ENCODE data around the gene DAGLA.

The DAGLA gene

GRCh38 chr11:61768376-61769076 lies 88.3 kb downstream of the DAGLA start:
- FAIRE-seq, result no peak

DNA sequence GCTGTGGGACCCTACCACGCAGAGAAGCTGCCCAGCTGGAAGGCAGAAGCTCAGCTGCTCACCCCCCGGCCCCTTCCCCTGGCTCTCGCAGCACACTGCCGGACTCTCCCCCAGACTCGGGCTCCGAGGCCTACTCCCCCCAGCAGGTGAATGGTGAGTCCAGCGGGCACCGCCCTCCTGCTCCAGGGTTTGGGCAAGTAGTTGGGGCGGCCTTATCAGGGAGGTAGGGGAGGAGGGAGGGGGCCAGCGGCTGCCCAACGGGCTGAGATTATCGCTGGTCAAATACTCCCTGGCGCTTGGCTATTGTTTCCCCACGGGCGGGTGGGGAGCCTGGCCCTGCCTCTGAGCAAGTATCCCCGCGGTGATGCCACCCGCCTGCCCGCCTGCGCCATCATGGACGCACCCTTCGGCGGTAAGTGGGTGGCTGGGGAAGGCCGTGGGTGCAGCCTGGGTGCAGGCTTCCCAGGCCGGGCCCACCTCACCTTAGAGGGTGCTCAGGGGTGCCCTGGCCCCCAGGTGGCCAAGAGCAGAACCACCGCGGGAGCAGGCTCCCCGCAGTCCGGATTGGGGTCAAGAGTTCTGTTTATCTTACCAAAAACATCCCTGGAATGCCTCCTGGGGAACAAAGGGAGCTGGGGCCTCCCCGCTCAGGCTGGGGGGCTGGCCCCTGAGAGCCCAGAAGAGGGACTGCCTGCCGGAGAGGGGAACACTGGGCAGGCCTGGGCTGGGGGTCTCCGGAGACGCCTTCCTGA lies 89.2 kb downstream of the DAGLA start:
- no peak for FAIRE-seq

DNA sequence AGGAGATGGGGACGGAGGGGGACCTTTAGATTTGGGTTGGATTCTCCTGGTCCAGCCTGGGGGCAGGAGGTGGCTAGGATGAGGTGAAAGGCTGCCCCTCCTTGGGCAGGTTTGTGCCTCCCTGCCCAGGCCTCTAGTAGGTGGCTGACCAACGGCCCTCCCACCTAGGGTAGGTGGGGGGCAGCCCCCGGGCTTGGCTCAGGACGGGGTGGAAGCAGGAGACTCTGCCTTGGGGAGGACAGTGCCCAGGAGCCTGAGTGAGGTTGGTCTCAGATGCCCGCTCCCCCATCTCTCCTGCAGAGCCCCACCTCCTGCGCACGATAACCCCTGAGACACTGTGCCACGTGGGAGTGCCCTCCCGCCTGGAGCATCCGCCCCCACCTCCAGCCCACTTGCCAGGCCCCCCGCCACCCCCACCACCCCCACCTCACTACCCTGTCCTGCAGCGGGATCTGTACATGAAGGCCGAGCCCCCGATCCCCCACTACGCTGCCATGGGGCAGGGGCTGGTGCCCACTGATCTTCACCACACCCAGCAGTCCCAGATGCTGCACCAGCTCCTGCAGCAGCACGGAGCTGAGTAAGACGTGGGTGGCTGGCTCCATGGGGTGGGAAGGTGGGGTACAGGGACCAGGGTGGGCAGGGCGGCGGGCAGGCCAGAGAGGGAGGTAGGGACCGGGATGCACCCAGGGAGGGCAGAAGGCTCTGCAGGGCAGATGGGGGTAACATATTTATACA lies 89.9 kb downstream of the DAGLA start:
- FAIRE-seq, result no peak

- no peak for FAIRE-seq
Measured at GRCh38 chr11:61771195-61771894, 91.2 kb downstream of the DAGLA start.

DNA sequence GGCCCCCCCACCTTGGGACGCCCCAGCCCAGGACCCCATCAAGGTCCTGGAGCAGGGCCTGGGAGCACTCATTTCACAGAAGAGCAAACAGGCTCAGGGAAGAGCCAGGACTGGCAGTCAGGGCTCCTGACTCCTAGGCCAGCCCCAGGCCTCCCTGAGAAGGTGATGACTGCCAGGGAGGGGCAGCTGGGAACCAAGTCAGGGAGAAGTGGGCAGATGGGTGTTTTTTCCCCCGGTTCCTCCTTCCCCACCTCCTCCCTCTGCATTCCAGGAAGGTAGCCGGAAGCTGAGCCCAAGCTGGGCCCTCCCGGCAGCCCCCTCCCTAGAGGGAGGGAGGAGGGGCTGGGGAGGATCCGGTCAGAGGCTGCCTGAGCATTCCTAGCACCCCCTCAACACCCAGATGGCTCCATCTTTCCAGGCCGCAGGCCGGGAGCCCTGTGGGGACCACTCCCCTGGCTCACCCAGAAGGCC lies 91.8 kb downstream of the DAGLA start:
- no peak for FAIRE-seq

DNA sequence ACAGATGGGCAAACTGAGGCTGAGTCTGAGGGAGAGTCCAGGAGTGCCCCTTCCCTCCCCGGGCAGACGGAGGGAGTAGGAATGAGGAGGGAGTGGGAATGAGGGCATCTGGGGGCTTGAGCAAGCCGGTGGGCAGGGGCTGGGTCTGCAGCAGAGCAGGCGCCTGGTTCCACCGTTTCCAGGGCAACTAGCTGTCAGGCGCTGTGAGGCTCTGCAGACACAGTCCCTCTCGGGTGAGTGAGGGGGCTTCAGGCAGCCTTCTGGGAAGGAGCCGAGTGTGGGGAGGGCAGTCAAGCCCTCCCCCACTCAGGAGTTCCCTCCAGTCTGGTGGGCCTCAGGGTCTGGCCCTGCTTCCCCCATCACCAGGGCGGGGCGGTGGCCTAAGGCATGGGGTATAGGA lies 93.2 kb downstream of the DAGLA start:
- FAIRE-seq, result no peak

- FAIRE-seq, result no peak
Measured at GRCh38 chr11:61773809-61774208, 93.6 kb downstream of the DAGLA start.

DNA sequence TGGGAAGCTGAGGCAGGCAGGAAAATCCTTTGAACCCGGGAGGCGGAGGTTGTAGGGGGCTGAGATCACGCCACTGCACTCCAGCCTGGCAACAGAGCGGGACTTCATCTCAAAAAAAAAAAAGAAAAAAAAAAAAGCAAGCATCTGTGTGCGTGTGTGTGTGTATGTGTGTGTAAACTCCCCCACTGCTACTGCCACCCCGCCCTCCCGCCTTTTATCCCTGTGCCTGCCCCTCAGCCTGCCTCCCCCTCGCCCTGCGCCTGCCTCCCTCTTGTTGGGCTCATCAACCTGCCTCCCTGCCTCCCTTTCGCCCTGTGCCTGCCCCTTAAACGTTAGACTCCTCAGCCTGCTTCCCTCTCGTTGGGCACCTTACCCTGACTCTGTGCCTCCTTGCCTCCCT lies 94.2 kb downstream of the DAGLA start:
- FAIRE-seq, result no peak

- FAIRE-seq, result no peak
Measured at GRCh38 chr11:61775106-61775505, 94.9 kb downstream of the DAGLA start.

DNA sequence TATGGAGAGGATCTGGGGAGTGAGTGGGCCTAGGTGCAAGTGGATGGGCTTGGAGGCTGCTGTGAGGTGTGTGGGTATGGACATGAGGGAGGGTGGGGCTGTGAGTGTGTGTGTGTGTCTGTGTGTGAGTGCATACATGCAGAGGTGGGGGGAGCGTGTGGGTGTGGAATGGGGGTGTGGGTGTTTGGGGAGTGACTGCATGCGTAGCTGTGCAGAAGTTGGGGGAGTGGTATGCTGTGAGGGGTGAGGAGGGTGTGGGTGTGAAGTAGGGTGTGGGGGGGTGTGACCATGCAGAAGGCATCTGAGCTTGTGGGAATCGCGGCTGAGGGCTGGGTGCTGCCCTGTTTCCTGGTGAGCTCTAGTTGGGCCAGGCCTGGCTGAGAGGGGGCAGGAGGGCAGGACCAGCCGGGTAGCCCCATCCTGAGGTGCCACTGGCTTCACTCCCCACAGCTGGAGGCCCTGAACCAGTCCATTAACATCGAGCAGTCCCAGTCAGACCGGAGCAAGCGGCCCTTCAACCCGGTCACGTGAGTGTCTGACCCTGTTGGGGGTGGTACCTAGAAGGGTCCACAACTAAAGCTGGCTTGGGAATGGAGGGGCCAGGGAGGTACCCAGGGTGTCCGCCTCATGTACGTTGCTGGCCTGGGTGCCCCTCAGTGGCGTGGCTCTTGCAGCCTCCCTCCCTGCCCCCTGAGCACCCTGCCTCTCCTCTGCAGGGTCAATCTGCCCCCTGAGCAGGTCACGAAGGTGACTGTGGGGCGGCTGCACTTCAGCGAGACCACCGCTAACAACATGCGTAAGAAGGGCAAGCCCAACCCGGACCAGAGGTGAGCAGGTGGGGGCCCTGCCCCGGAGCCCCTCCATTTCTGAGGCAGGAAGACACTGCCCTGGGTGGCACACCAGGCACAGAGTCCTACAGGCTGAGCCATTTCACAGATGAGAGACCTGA lies 95.7 kb downstream of the DAGLA start:
- no peak for FAIRE-seq

GRCh38 chr11:61776561-61777075 lies 96.4 kb downstream of the DAGLA start:
- peak; percentile 6 for FAIRE-seq

- FAIRE-seq, result no peak
Measured at GRCh38 chr11:61777234-61778090, 97.3 kb downstream of the DAGLA start.

DNA sequence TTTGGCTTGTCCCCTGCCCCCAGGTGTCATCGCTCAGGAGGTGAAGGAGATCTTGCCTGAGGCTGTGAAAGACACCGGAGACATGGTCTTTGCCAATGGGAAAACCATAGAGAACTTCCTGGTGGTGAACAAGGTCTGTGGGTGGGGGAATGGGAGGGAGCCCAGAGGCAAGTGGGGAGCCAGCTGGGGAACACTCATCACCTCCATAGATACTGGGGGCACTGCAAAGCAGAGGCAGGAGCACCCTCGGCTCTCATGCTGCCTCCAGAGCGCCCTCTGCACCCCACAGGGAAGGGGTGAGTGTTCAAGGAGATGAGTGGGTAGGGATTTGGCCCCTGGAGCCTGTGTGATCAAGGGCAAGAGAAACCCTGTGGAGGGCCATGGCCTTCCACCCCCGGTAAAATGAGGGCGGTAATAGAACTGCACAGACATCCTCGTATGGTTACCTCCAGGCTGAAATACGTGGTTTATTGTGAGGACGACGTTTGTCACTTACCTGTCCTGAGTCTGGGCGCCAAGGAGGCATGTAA lies 98.2 kb downstream of the DAGLA start:
- no peak for FAIRE-seq

DNA sequence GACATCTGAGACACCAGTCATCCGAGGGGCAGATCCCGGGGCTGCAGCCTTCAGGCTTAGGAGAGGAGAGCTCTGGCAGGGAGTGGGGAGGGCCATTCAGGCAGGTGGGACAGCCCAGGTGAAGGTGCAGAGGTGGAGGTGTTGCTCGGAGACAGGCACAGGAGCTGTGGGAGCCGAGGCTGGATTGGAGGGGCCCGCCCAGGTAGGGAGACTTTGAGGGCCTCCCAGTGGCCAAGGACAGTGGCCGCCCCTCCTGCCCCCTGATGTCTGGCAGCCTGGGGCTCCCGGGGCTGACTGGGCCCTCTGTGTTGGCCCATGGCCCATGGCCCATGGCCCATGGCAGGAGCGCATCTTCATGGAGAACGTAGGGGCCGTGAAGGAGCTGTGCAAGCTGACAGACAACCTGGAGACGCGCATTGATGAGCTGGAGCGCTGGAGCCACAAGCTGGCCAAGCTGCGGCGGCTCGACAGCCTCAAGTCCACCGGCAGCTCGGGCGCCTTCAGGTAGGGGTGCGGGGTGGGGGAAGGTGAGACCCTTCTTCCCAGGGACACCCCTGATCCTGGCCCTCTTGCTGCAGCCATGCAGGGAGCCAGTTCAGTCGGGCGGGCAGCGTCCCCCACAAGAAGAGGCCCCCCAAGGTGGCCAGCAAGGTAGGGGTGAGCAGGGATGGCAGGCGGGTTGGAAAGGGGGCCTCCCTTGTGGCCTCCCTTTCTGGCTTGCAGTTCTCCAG lies 98.9 kb downstream of the DAGLA start:
- FAIRE-seq, result no peak

GRCh38 chr11:61779666-61780525 lies 99.7 kb downstream of the DAGLA start:
- no peak for FAIRE-seq

DNA sequence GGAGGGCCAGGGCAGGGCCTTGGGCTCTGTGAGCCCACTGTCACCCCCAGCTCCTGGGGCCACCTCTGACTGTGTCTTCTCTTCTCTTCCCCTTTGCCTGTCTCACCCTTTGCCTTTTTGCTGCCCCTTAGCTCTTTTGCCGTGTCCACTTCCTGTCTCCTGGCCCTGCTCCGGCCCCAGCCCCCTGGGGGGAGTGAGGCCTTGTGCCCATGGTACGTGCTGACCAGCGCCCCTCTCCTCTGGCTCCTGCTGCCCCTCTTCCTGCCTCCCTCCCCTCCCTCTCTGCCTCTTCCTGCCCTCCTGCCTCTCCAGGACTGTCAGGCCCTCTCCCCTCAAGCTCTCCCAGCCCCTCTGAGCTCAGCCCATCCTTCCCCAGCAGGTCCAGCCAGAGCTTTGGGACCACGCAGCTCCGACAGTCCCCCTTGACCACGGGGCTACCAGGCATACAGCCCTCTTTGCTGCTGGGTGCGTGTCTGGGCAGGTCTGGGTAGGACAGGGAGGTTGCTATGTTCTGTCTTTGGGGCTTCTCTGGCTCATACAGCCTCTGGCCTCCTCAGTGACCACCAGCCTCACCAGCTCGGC lies 100.5 kb downstream of the DAGLA start:
- no peak for FAIRE-seq

- no peak for FAIRE-seq
Measured at GRCh38 chr11:61781585-61781984, 101.4 kb downstream of the DAGLA start.

- no peak for FAIRE-seq
Measured at GRCh38 chr11:61782299-61782698, 102.1 kb downstream of the DAGLA start.

All from G401.6 (cell line).